Measurements from ENCODE around the gene JUN. TPM values are rescaled to one million over a fixed set of nuclear protein-coding genes. Genes with fewer than 3 reads are reported as not detected.

Gene JUN
- total RNA-seq, 1 experiment from 2014 or later = 74.7 TPM

- Histone ChIP-seq H3K9me3 (ENCODE audit: insufficient read depth, low read depth) (no peaks in the 10 kb centered on the region), H3F3A (ENCODE audit: insufficient read depth, low read depth) (peaks cover 5% of the 10 kb centered on the region), H3K36me3 (ENCODE audit: low read depth) (no peaks in the 10 kb centered on the region), H3K4me2 (no peak overlapping the region), H3K27me3 (ENCODE audit: insufficient read depth, low read depth) (no peaks in the 10 kb centered on the region), H3K9me2 (ENCODE audit: insufficient read depth) (no peaks in the 10 kb centered on the region), H2AFZ (no peak overlapping the region), H3K4me3 (no peak overlapping the region), H4K20me1 (ENCODE audit: insufficient read depth) (no peaks in the 10 kb centered on the region), H3K4me1 (replicated peaks; ENCODE audit: insufficient read depth) (peaks cover 10% of the 10 kb centered on the region), H3K27ac (no peak overlapping the region), H3K79me2 (ENCODE audit: low read depth) (no peaks in the 10 kb centered on the region)
- no TSS peak for BruUV-seq (replicated peaks)
- DNase-seq = no peak
- POLR2A ChIA-PET (ENCODE audit: unreplicated experiment) = no interaction called here
- intact Hi-C loops (cut with micrococcal nuclease; ENCODE audit: unreplicated experiment) = no loop called here
- CTCF ChIA-PET = no interaction called here
- TF ChIP-seq, protein P1, sequence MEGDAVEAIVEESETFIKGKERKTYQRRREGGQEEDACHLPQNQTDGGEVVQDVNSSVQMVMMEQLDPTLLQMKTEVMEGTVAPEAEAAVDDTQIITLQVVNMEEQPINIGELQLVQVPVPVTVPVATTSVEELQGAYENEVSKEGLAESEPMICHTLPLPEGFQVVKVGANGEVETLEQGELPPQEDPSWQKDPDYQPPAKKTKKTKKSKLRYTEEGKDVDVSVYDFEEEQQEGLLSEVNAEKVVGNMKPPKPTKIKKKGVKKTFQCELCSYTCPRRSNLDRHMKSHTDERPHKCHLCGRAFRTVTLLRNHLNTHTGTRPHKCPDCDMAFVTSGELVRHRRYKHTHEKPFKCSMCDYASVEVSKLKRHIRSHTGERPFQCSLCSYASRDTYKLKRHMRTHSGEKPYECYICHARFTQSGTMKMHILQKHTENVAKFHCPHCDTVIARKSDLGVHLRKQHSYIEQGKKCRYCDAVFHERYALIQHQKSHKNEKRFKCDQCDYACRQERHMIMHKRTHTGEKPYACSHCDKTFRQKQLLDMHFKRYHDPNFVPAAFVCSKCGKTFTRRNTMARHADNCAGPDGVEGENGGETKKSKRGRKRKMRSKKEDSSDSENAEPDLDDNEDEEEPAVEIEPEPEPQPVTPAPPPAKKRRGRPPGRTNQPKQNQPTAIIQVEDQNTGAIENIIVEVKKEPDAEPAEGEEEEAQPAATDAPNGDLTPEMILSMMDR (conservative IDR thresholded peaks at IDR 0.05) = no peak
- TF ChIP-seq EZH2 (IDR thresholded peaks at IDR 0.05; ENCODE audit: low read depth) = no peak
Observed at GRCh38 chr1:58735586-58735985, 48.3 kb downstream of the JUN start.

GRCh38 chr1:58734630-58735029, 49.2 kb downstream of the JUN start:
- Histone ChIP-seq H3F3A (ENCODE audit: insufficient read depth, low read depth) (peaks cover 5% of the 10 kb centered on the region), H4K20me1 (ENCODE audit: insufficient read depth) (no peaks in the 10 kb centered on the region), H3K9me2 (ENCODE audit: insufficient read depth) (no peaks in the 10 kb centered on the region), H3K27ac (no peak overlapping the region), H2AFZ (no peak overlapping the region), H3K4me3 (no peak overlapping the region), H3K4me1 (replicated peaks; ENCODE audit: insufficient read depth) (0 out of 2 replicates have a peak, but pooled peaks cover under 1% of the 10 kb centered on the region), H3K36me3 (ENCODE audit: low read depth) (no peaks in the 10 kb centered on the region), H3K27me3 (ENCODE audit: insufficient read depth, low read depth) (no peaks in the 10 kb centered on the region), H3K79me2 (ENCODE audit: low read depth) (no peaks in the 10 kb centered on the region), H3K4me2 (no peak overlapping the region), H3K9me3 (ENCODE audit: insufficient read depth, low read depth) (no peaks in the 10 kb centered on the region)
- no TSS peak for BruUV-seq (replicated peaks)
- intact Hi-C loops (cut with micrococcal nuclease; ENCODE audit: unreplicated experiment) = no loop called here
- ChIA-PET CTCF (no interaction called here), POLR2A (ENCODE audit: unreplicated experiment) (no interaction called here)
- DNase-seq = no peak
- TF ChIP-seq, protein P1 (conservative IDR thresholded peaks at IDR 0.05) = no peak
- no peak for TF ChIP-seq EZH2 (IDR thresholded peaks at IDR 0.05; ENCODE audit: low read depth)

DNA sequence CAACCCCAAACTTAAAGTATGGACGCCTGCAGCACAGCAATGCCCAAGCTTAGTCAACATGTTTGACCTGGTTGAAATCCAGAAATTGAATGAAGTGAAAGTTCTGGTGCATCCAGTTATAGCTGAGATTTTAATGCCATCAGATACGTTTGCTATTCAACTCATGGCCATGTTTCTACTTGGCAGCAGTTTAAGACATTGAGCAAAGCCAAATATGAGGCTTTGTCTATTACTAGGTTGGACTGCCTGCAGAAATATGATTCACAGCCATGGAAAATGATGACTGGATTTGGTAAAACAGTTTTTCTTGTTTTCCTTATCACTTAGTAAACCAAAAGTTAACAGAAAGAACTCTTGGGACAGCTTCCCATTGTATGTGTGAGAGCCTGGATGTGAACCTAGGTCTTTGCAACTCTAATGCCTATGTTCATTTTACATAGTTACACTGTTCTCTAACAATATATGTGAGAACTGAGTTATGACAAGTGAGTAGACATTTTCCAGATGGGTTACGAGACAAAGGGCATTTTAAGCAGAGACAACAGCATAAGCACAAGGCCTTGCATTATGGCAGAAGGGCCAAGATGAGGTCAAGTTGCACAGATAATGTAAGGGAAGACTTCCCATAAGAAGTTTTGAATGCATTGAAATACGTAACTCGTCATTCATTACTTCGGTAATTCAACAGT, 51.6 kb downstream of the JUN start:
- H3K79me2 ChIP-seq (ENCODE audit: low read depth) = no peaks in the 10 kb centered on the region
- BruUV-seq (replicated peaks) = no TSS peak
- intact Hi-C loops (cut with micrococcal nuclease; ENCODE audit: unreplicated experiment) = no loop called here
- no peaks in the 10 kb centered on the region for H3K9me2 ChIP-seq (ENCODE audit: insufficient read depth)
- ChIA-PET POLR2A (ENCODE audit: unreplicated experiment) (no interaction called here), CTCF (no interaction called here)
- no peak overlapping the region for H2AFZ ChIP-seq
- peaks cover 17% of the 10 kb centered on the region for H3F3A ChIP-seq (ENCODE audit: insufficient read depth, low read depth)
- no peak overlapping the region for H3K4me3 ChIP-seq
- DNase-seq = no peak
- TF ChIP-seq, protein P1 (conservative IDR thresholded peaks at IDR 0.05) = no peak
- no peak for TF ChIP-seq EZH2 (IDR thresholded peaks at IDR 0.05; ENCODE audit: low read depth)
- H3K27me3 ChIP-seq (ENCODE audit: insufficient read depth, low read depth) = no peaks in the 10 kb centered on the region
- peaks cover 12% of the 10 kb centered on the region for H3K4me1 ChIP-seq (replicated peaks; ENCODE audit: insufficient read depth)
- H3K36me3 ChIP-seq (ENCODE audit: low read depth) = no peaks in the 10 kb centered on the region
- H3K27ac ChIP-seq = no peak overlapping the region
- H3K9me3 ChIP-seq (ENCODE audit: insufficient read depth, low read depth) = no peaks in the 10 kb centered on the region
- no peaks in the 10 kb centered on the region for H4K20me1 ChIP-seq (ENCODE audit: insufficient read depth)
- no peak overlapping the region for H3K4me2 ChIP-seq

Other genes with a start within 250 kb of the JUN start
- gene OMA1, start 237.3 kb downstream of the JUN start, total RNA-seq (2021) = 27.9 and 29.0 TPM in 2 replicates
- 489 and 702 TPM in 2 replicates for gene TACSTD2, start 206.8 kb downstream of the JUN start, total RNA-seq (2021)
- gene MYSM1, start 84.0 kb downstream of the JUN start, total RNA-seq (2021) = 32.9 and 38.1 TPM in 2 replicates

Data from PC-9 (cell line).